Epithelial cell of esophagus (primary cell): ENCODE measurements around the gene ST6GALNAC4.
A peak's percentile ranks its signal among the peaks of the same experiment; 100 is the strongest.

Source experiments
- DNase-seq: peaks from one replicate; pipeline ENCODE4 v3.0.0; 2010; ENCODE audit warnings: low read depth
- H3K4me3 ChIP-seq: 2 replicates; pipeline ENCODE4 v1.5.1; 2011; ENCODE audit warnings: mild to moderate bottlenecking, low read length, control low read depth
- TF ChIP-seq, protein P1 (sequence below): IDR thresholded peaks from 2 replicates; pipeline ENCODE4 v1.5.1; 2011; ENCODE audit warnings: low read depth, mild to moderate bottlenecking, low read length, control low read depth, inconsistent platforms; ENCODE audit not compliant: insufficient read depth; ENCODE audit errors: missing control alignments

The ST6GALNAC4 gene

DNA sequence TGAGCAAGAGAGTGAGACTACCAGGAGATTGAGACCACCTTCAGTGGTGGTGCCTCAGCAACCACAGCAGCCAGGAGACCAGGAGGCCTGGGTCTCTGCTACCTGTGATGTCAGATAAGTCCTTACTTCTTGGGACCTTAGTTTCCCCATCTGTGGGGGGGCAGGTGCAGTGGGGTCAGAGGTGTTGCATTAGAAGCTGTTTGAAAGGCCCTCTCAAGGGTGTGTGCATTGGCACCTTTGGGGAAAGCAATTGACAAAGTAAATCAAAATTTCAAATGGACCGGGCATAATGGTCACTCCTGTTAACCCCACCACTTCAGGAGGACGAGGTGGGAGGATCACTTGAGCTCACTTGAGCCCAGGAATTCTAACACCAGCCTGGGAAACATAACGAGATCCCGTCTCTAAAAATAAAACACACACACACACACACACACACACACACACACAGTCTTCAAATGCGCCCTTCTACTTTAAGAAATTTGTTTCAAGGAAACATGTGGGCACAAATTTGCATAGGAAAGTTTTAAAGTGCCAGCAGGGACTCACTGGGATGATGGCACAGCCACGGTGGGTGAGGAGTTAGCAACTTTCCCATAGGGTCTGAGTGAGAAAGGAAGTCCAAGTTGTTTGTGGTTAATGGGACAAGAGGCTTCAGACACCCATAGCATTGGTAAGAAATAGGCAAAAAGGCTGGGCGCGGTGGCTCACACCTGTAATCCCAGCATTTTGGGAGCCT is 38.0 kb downstream of the ST6GALNAC4 start:
- no peak overlapping the region for H3K4me3 ChIP-seq
- TF ChIP-seq, protein P1, sequence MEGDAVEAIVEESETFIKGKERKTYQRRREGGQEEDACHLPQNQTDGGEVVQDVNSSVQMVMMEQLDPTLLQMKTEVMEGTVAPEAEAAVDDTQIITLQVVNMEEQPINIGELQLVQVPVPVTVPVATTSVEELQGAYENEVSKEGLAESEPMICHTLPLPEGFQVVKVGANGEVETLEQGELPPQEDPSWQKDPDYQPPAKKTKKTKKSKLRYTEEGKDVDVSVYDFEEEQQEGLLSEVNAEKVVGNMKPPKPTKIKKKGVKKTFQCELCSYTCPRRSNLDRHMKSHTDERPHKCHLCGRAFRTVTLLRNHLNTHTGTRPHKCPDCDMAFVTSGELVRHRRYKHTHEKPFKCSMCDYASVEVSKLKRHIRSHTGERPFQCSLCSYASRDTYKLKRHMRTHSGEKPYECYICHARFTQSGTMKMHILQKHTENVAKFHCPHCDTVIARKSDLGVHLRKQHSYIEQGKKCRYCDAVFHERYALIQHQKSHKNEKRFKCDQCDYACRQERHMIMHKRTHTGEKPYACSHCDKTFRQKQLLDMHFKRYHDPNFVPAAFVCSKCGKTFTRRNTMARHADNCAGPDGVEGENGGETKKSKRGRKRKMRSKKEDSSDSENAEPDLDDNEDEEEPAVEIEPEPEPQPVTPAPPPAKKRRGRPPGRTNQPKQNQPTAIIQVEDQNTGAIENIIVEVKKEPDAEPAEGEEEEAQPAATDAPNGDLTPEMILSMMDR = no peak
- no peak for DNase-seq

DNA sequence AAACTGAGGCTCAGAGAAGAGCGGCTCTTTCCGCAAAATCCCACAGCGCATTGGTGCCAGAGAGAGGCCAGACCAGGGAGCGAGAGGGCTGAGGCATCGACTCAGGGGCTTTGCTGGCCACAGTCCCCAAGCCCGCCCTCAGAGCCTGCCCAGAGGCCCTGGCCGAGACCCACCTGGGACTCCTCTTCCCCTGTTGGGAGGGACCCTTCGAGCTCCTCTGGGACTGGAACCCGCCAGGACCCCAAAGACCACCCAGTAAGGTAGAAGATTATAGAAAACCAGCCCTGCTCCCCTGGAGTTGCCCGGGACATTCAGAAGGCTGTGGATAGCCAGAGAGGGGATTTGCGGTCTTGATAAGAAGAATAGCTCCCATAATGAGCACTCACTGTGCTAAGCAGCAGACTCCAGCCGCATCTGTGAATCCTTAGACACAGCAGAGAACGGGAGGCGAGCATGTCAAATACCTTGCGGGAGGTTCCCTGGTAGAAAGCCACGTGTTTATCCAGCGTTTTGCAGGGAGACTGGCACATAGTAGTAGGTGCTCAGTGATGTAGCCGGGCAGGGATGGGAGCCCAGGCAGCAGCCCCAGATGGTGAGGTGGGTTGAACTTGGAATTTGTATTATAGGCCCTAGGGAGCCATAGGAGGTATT is 38.7 kb downstream of the ST6GALNAC4 start:
- no peak for DNase-seq
- peak overlapping the region; percentile 57 for H3K4me3 ChIP-seq

GRCh38 chr9:127877566-127877998 is 39.3 kb downstream of the ST6GALNAC4 start, which contains the start of gene AK1:
Gene AK1 (minus strand): TSS chr9:127877675. CDS start chr9:127874617, 3,058 bp downstream.
- H3K4me3 ChIP-seq = peak within 1 kb of the TSS; percentile 57
- TF ChIP-seq, protein P1 = no peak
- peak; percentile 55 for DNase-seq

More for the DNA sequence above, 38.7 kb downstream of the ST6GALNAC4 start:
- TF ChIP-seq, protein P1 = no peak

DNA sequence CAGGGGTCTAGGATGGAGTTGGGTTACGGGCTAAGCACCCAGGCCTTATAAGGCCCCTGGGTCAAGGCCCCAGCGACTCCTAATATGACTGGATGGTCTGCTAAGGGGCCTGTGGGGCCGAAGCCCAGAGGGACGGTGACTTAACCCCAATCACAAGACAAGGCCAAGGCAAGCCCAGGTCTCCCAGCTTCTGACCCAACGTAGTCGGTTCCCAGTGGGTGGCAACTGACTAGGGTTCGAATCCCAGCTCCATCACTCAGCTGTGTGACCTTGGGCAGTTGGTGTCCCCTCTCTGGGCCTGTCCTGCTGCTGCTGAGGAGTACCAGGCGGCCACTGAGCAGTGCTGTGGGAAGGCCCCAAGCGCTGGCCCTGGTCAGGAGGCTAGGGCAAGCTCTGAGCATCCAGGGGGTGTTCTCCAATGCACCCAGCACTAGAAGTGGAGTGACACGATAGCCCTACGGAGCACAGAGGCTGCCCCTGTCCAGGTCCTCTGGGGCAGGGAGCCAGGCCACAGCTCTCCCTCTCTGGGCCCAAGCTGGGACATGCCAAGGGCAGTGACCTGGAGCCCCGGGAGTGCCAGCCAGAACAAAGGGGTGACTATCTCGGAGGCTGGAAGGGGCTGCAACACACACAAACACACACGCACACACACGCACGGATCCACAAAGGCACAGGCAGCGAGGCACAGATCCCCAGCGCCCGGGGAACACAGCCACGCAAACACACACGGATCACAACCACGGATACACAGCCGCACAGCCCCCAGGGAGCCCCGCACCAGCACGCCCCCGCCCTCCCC is 39.9 kb downstream of the ST6GALNAC4 start:
- DNase-seq = no peak
- TF ChIP-seq, protein P1 = no peak
- H3K4me3 ChIP-seq = peak overlapping the region; percentile 57

- H3K4me3 ChIP-seq = no peak overlapping the region
- DNase-seq = no peak
Measured at GRCh38 chr9:127876026-127876763, 40.6 kb downstream of the ST6GALNAC4 start.

More at GRCh38 chr9:127876026-127876763, 40.6 kb downstream of the ST6GALNAC4 start:
- TF ChIP-seq, protein P1 = no peak
